Neural cell (in vitro differentiated cells): ENCODE results near the gene MCFD2. TPM values are rescaled to one million over a fixed set of nuclear protein-coding genes. Genes with fewer than 3 reads are reported as not detected.

ENCODE experiments used
- H2AFZ ChIP-seq: fragments of 200-600, 300-800 bp; sonication (generic), shearing (Covaris generic); 2 replicates; pipeline ENCODE4 v1.6.0; 2014; ENCODE audit warnings: low read depth, mild to moderate bottlenecking, antibody characterized with exemption, low read length, moderate library complexity
- H3F3A ChIP-seq: fragments of 200-600 bp; shearing (Covaris generic); 2 replicates; pipeline ENCODE4 v1.6.1; 2016; ENCODE audit warnings: mild to moderate bottlenecking, moderate library complexity, mixed read lengths, antibody characterized with exemption, low read length; ENCODE audit not compliant: insufficient read depth, poor library complexity, severe bottlenecking
- H3K27ac ChIP-seq: fragments of 200-600, 300-800 bp; sonication (generic), shearing (Covaris generic); 2 replicates; pipeline ENCODE4 v1.5.1; 2014; ENCODE audit warnings: mild to moderate bottlenecking, low read length, moderate library complexity
- H3K27me3 ChIP-seq: fragments of 300-800, 200-600 bp; sonication (generic), shearing (Covaris generic); 2 replicates; pipeline ENCODE4 v1.6.0; 2014; ENCODE audit warnings: mild to moderate bottlenecking, low read depth, low read length, moderate library complexity; ENCODE audit not compliant: insufficient read depth
- H3K36me3 ChIP-seq: fragments of 300-800, 200-600 bp; sonication (generic), shearing (Covaris generic); 2 replicates; pipeline ENCODE4 v1.5.1; 2014; ENCODE audit warnings: mild to moderate bottlenecking, antibody characterized with exemption, low read length, moderate library complexity; ENCODE audit not compliant: insufficient read depth
- H3K4me2 ChIP-seq: fragments of 300-800, 200-600 bp; sonication (generic), shearing (Covaris generic); 2 replicates; pipeline ENCODE4 v1.6.0; 2014; ENCODE audit warnings: mild to moderate bottlenecking, low read length
- H3K4me3 ChIP-seq: fragments of 300-800, 200-600 bp; sonication (generic), shearing (Covaris generic); 2 replicates; pipeline ENCODE4 v1.5.1; 2014; ENCODE audit warnings: mild to moderate bottlenecking, low read length, moderate library complexity
- H3K79me2 ChIP-seq: fragments of 200-600 bp; shearing (Covaris generic); replicated peaks from 2 replicates; pipeline ENCODE4 v1.6.0; 2014; ENCODE audit warnings: mild to moderate bottlenecking, low read length, moderate library complexity; ENCODE audit not compliant: insufficient read depth
- H3K9ac ChIP-seq: fragments of 300-800, 200-600 bp; sonication (generic), shearing (Covaris generic); 2 replicates; pipeline ENCODE4 v1.6.1; 2016; ENCODE audit warnings: mild to moderate bottlenecking, low read length, mixed read lengths
- H3K9me2 ChIP-seq: fragments of 200-600 bp; shearing (Covaris generic); 2 replicates; pipeline ENCODE4 v1.6.1; 2016; ENCODE audit warnings: mild to moderate bottlenecking, low read length, mixed read lengths; ENCODE audit not compliant: insufficient read depth
- H3K9me3 ChIP-seq: fragments of 200-600, 300-800 bp; sonication (generic), shearing (Covaris generic); 2 replicates; pipeline ENCODE4 v1.6.1; 2016; ENCODE audit warnings: mild to moderate bottlenecking, mixed run types, low read length, moderate library complexity, mixed read lengths
- H4K20me1 ChIP-seq: fragments of 200-600 bp; shearing (Covaris generic); 2 replicates; pipeline ENCODE4 v1.6.1; 2016; ENCODE audit warnings: mild to moderate bottlenecking, mixed run types; ENCODE audit not compliant: insufficient read depth
- EP300 ChIP-seq: fragments of 450-650 bp; conservative IDR thresholded peaks from 2 replicates; pipeline ENCODE4 v1.6.1; 2014; ENCODE audit warnings: antibody characterized with exemption, mild to moderate bottlenecking, moderate library complexity; ENCODE audit not compliant: poor library complexity, severe bottlenecking
- EZH2 ChIP-seq: fragments of 200-600, 300-800 bp; shearing (Covaris generic), sonication (generic); IDR thresholded peaks from 2 replicates; pipeline ENCODE4 v1.6.1; 2014; ENCODE audit warnings: antibody characterized with exemption, low read length, borderline replicate concordance, mild to moderate bottlenecking; ENCODE audit not compliant: insufficient read depth, poor library complexity, severe bottlenecking
- MXI1 ChIP-seq: fragments of 450-650 bp; conservative IDR thresholded peaks from 2 replicates; pipeline ENCODE4 v1.6.1; 2014; ENCODE audit warnings: antibody characterized with exemption, mild to moderate bottlenecking; ENCODE audit not compliant: poor library complexity, severe bottlenecking
- POLR2AphosphoS5 ChIP-seq: IDR thresholded peaks from 2 replicates; pipeline ENCODE4 v1.6.1; 2012
- RAD21 ChIP-seq: fragments of 450-650 bp; conservative IDR thresholded peaks from 2 replicates; pipeline ENCODE4 v1.6.1; 2014; ENCODE audit warnings: antibody characterized with exemption, mild to moderate bottlenecking, moderate library complexity
- SMC3 ChIP-seq: fragments of 450-650 bp; conservative IDR thresholded peaks from 2 replicates; pipeline ENCODE4 v1.6.1; 2014; ENCODE audit warnings: antibody characterized with exemption, mild to moderate bottlenecking, moderate library complexity; ENCODE audit not compliant: poor library complexity
- TAF1 ChIP-seq: IDR thresholded peaks from 2 replicates; pipeline ENCODE4 v1.6.1; 2012; ENCODE audit warnings: low read depth
- polyA plus RNA-seq: library from polyadenylated mRNA; depleted of rRNA; stranded (reverse); fragments of >200 nt; gene quantifications from 2 replicates; pipeline ENCODE4 v1.2.3, GENCODE V29; 2014
- TF ChIP-seq, protein P1 (sequence below): fragments of 450-650 bp; IDR thresholded peaks from 2 replicates; pipeline ENCODE4 v1.5.1; 2014; ENCODE audit warnings: antibody characterized with exemption, mild to moderate bottlenecking, moderate library complexity; ENCODE audit not compliant: poor library complexity, severe bottlenecking
- TF ChIP-seq, protein P2 (sequence below): IDR thresholded peaks from 2 replicates; pipeline ENCODE4 v1.6.1; 2012; ENCODE audit warnings: borderline replicate concordance

MCFD2 gene
- polyA plus RNA-seq, 1 donor from 2014 or later: 78.8 TPM

GRCh38 chr2:46937471-46937901 lies 21.9 kb upstream of the MCFD2 start:
- H3K27me3 ChIP-seq: no peaks in the 10 kb centered on the region
- no peaks in the 10 kb centered on the region for H3F3A ChIP-seq
- H3K9me3 ChIP-seq: no peaks in the 10 kb centered on the region
- H3K4me3 ChIP-seq: no peak overlapping the region
- TF ChIP-seq, protein P1, sequence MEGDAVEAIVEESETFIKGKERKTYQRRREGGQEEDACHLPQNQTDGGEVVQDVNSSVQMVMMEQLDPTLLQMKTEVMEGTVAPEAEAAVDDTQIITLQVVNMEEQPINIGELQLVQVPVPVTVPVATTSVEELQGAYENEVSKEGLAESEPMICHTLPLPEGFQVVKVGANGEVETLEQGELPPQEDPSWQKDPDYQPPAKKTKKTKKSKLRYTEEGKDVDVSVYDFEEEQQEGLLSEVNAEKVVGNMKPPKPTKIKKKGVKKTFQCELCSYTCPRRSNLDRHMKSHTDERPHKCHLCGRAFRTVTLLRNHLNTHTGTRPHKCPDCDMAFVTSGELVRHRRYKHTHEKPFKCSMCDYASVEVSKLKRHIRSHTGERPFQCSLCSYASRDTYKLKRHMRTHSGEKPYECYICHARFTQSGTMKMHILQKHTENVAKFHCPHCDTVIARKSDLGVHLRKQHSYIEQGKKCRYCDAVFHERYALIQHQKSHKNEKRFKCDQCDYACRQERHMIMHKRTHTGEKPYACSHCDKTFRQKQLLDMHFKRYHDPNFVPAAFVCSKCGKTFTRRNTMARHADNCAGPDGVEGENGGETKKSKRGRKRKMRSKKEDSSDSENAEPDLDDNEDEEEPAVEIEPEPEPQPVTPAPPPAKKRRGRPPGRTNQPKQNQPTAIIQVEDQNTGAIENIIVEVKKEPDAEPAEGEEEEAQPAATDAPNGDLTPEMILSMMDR: peak; percentile 43
- no peak for TF ChIP-seq SMC3
- H2AFZ ChIP-seq: no peak overlapping the region
- H3K27ac ChIP-seq: no peak overlapping the region
- H3K4me2 ChIP-seq: no peak overlapping the region
- no peaks in the 10 kb centered on the region for H3K9me2 ChIP-seq
- no peak overlapping the region for H3K9ac ChIP-seq
- no peaks in the 10 kb centered on the region for H4K20me1 ChIP-seq
- no peaks in the 10 kb centered on the region for H3K36me3 ChIP-seq
- H3K79me2 ChIP-seq: no peaks in the 10 kb centered on the region

GRCh38 chr2:46936566-46936965 lies 21.0 kb upstream of the MCFD2 start:
- Histone ChIP-seq H3K4me2 (no peak overlapping the region), H3K36me3 (no peaks in the 10 kb centered on the region), H2AFZ (no peak overlapping the region), H3K27me3 (no peaks in the 10 kb centered on the region), H3K9me2 (no peaks in the 10 kb centered on the region), H3K4me3 (no peak overlapping the region), H3F3A (no peaks in the 10 kb centered on the region), H3K9ac (no peak overlapping the region), H3K27ac (no peak overlapping the region), H3K9me3 (no peaks in the 10 kb centered on the region), H4K20me1 (no peaks in the 10 kb centered on the region), H3K79me2 (no peaks in the 10 kb centered on the region)
- TF ChIP-seq, protein P1: no peak
- no peak for TF ChIP-seq TAF1
- TF ChIP-seq, protein P2, sequence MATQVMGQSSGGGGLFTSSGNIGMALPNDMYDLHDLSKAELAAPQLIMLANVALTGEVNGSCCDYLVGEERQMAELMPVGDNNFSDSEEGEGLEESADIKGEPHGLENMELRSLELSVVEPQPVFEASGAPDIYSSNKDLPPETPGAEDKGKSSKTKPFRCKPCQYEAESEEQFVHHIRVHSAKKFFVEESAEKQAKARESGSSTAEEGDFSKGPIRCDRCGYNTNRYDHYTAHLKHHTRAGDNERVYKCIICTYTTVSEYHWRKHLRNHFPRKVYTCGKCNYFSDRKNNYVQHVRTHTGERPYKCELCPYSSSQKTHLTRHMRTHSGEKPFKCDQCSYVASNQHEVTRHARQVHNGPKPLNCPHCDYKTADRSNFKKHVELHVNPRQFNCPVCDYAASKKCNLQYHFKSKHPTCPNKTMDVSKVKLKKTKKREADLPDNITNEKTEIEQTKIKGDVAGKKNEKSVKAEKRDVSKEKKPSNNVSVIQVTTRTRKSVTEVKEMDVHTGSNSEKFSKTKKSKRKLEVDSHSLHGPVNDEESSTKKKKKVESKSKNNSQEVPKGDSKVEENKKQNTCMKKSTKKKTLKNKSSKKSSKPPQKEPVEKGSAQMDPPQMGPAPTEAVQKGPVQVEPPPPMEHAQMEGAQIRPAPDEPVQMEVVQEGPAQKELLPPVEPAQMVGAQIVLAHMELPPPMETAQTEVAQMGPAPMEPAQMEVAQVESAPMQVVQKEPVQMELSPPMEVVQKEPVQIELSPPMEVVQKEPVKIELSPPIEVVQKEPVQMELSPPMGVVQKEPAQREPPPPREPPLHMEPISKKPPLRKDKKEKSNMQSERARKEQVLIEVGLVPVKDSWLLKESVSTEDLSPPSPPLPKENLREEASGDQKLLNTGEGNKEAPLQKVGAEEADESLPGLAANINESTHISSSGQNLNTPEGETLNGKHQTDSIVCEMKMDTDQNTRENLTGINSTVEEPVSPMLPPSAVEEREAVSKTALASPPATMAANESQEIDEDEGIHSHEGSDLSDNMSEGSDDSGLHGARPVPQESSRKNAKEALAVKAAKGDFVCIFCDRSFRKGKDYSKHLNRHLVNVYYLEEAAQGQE: no peak
- TF ChIP-seq POLR2AphosphoS5: no peak
- TF ChIP-seq EZH2: no peak
- TF ChIP-seq SMC3: no peak
- TF ChIP-seq MXI1: no peak
- TF ChIP-seq EP300: no peak
- no peak for TF ChIP-seq RAD21
